ENCODE data around the gene M1AP.

DNA sequence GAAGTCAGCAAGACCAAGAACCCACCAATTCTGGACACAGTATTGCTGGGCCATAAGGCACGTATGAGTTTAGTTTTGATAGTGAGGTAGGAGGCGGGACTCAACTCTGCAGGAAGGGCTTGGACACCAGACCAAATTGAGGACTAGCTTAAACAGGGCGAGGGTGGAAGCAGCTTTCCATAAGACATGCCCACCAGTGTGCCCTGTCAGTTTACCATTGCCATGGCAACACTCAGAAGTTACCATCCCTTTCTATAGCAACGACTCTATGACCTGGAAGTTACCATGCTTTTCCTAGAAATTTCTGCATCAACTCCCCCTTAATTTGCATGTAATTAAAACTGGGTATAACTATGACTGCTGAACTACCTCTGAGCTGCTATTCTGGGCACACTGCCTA lies 2.8 kb downstream of the M1AP start:
- TF ChIP-seq POLR2A (IDR thresholded peaks at IDR 0.05; ENCODE audit: low read length): no peak
- TF ChIP-seq GATA1 (IDR thresholded peaks at IDR 0.05; ENCODE audit: low read depth, low read length): no peak
